PFSK-1 (cell line): ENCODE data around the gene SLC22A14.

Experiments used
- FOXP2 ChIP-seq: optimal IDR thresholded peaks from 2 replicates; pipeline ENCODE3; 2011; ENCODE audit warnings: borderline replicate concordance, control low read depth, inconsistent platforms; ENCODE audit not compliant: insufficient read depth; ENCODE audit errors: extremely low read length, extremely low read depth
- POLR2AphosphoS5 ChIP-seq: IDR thresholded peaks from 2 replicates; pipeline ENCODE4 v1.6.1; 2012; ENCODE audit warnings: low read depth, mild to moderate bottlenecking, control low read depth, low read length, moderate library complexity
- SIN3A ChIP-seq: IDR thresholded peaks from 2 replicates; pipeline ENCODE4 v1.6.1; 2012; ENCODE audit warnings: mild to moderate bottlenecking, low read length, moderate library complexity, borderline replicate concordance; ENCODE audit not compliant: insufficient read depth
- TAF1 ChIP-seq: IDR thresholded peaks from 2 replicates; pipeline ENCODE4 v1.6.1; 2012; ENCODE audit warnings: low read length, control low read depth, borderline replicate concordance; ENCODE audit not compliant: insufficient read depth
- TF ChIP-seq, protein P1 (sequence below), 2 experiments: IDR thresholded peaks; 2 replicates each; pipeline versions ENCODE4 v1.6.1 to v1.8.0; 2011 to 2012; ENCODE audit warnings: low read depth in 2 of 2, low read length in 2 of 2, control low read depth in 1 of 2, inconsistent platforms in 1 of 2, mild to moderate bottlenecking in 1 of 2, moderate library complexity in 1 of 2; ENCODE audit not compliant: insufficient read depth in 1 of 2

Gene SLC22A14

DNA sequence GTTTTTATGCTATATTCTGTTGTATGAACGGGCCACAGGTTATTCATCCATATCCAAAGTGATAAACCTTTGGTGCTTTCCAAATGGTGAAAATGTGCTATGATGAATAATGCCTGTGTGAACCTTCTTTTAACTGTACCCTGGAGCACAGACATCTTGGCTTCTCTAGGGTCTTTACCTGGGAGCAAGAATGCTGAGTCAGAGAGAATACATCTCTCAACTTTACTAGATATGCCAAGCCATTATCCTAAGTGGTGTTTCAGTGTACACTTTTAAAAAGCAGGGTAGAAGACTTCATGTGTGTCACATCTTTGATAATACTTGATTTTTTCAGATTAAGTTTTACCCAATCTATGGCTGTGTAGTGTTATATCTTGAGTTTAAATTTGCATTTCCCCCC, 41.0 kb downstream of the SLC22A14 start:
- TF ChIP-seq, protein P1, sequence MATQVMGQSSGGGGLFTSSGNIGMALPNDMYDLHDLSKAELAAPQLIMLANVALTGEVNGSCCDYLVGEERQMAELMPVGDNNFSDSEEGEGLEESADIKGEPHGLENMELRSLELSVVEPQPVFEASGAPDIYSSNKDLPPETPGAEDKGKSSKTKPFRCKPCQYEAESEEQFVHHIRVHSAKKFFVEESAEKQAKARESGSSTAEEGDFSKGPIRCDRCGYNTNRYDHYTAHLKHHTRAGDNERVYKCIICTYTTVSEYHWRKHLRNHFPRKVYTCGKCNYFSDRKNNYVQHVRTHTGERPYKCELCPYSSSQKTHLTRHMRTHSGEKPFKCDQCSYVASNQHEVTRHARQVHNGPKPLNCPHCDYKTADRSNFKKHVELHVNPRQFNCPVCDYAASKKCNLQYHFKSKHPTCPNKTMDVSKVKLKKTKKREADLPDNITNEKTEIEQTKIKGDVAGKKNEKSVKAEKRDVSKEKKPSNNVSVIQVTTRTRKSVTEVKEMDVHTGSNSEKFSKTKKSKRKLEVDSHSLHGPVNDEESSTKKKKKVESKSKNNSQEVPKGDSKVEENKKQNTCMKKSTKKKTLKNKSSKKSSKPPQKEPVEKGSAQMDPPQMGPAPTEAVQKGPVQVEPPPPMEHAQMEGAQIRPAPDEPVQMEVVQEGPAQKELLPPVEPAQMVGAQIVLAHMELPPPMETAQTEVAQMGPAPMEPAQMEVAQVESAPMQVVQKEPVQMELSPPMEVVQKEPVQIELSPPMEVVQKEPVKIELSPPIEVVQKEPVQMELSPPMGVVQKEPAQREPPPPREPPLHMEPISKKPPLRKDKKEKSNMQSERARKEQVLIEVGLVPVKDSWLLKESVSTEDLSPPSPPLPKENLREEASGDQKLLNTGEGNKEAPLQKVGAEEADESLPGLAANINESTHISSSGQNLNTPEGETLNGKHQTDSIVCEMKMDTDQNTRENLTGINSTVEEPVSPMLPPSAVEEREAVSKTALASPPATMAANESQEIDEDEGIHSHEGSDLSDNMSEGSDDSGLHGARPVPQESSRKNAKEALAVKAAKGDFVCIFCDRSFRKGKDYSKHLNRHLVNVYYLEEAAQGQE (IDR thresholded peaks at IDR 0.05; ENCODE audit: insufficient read depth in 1 of 2, low read depth in 2 of 2, low read length in 2 of 2), result no peak
- TF ChIP-seq TAF1, result no peak
- TF ChIP-seq SIN3A, result no peak
- no peak for TF ChIP-seq FOXP2
- no peak for TF ChIP-seq POLR2AphosphoS5

DNA sequence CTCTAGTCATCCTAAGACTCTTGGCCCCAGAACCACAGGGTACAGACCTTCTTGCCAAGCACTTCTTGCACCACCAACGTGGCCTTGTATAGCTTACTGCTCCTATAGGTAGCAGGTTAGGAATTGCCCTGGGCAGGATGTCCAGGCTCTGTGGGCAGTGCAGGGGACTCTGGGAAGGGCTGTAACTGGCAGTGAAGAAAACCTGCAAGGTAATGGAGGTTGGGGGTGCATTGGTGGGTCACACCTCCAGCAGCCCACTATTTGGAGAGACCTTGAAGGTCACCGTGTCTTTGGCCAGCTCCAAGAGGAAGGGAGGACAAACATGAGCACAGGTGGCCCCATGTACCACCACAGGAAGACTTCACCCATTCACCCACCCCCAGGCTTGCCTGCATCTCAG, 43.2 kb downstream of the SLC22A14 start:
- TF ChIP-seq TAF1, result no peak
- TF ChIP-seq SIN3A, result no peak
- no peak for TF ChIP-seq FOXP2
- no peak for TF ChIP-seq POLR2AphosphoS5
- TF ChIP-seq, protein P1 (IDR thresholded peaks at IDR 0.05; ENCODE audit: insufficient read depth in 1 of 2, low read depth in 2 of 2, low read length in 2 of 2), result no peak

DNA sequence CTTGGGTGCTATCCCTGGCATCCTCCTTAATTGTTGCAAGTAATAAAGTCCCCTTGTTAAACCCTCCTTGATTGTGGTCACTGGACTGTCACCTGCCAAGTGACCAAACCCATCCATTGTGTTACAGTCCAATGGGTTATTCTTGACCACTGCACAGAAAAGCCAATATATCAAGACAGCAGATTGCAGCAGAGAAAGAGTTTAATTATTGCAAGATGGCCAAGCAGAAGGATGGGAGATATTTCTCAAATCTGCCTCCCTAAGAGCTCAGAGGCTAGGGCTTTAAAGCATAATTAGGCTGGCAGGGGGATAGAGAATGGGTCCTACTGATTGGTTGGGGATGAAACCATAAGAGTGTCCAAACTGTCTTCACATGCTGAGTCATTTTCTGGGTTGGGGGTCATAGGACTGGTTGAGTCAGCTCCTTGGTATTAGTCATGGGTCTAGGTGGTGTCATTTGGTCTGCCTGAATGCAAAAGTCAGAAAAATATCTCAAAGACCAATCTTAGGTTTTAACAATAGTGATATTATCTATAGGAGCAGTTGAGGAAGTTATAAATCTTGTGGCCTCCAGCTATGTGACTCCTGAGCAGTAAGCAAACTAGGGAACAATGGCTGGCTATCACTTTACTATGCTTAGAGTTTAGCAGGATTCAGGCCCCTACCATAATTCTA, 45.4 kb downstream of the SLC22A14 start:
- TF ChIP-seq TAF1, result no peak

DNA sequence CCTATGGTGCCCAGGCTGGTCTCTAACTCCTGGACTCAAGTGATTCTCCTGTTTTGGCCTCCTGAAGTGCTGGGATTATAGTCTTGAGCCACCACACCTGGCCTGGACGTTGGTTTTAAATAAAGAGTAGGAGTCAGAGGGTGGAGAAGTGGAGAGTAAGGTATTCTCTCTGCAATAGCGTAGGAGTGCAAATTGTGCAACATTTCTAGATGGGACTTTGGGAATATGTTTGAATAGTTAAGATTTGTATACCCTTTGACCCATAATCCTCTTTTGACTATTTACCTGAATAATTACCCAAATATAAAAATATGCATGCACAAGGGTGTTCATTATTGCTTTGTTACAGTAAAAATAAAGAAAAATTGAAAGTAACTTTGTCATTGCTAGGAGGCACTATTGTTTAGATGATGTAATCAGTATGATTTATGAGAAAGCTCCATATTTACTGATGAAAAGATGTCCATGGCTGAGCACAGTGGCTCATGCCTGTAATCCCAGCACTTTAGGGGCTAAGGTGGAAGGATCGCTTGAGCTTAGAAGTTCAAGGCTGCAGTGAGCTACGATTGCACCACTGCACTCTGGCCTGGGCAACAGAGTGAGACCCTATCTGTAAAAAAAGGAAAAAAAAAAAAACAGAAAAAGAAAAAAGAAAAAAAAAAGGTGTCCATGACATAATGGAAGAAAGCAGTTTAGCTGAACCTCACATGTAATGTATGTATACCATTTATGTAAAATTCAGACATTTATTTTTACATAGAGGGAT, 49.3 kb downstream of the SLC22A14 start:
- no peak for TF ChIP-seq POLR2AphosphoS5
- TF ChIP-seq FOXP2, result no peak
- TF ChIP-seq TAF1, result no peak
- no peak for TF ChIP-seq SIN3A
- TF ChIP-seq, protein P1 (IDR thresholded peaks at IDR 0.05; ENCODE audit: insufficient read depth in 1 of 2, low read depth in 2 of 2, low read length in 2 of 2), result no peak

DNA sequence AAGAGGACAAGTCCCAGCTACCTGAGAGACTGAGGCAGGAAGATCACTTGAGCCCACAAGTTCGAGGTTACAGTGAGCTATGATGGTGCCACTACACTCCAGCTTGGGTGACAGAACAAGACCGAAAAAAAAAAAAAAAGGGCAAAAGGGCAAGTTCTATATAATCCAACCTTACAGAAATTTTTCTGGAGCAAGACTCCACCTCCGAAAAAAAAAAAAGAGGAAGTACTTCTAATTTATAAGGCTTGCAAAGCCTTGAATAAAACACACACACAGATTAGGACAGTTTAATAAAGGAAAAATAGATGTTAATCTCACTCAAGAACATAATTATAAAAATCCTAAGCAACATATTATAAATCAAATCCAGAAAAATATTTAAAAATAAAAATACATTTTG, 50.1 kb downstream of the SLC22A14 start:
- TF ChIP-seq FOXP2, result no peak
- no peak for TF ChIP-seq TAF1
- TF ChIP-seq, protein P1 (IDR thresholded peaks at IDR 0.05; ENCODE audit: insufficient read depth in 1 of 2, low read depth in 2 of 2, low read length in 2 of 2), result no peak
- TF ChIP-seq SIN3A, result no peak
- TF ChIP-seq POLR2AphosphoS5, result no peak
